ENCODE results near the gene LRP1-AS. TPM values are rescaled to one million over a fixed set of nuclear protein-coding genes. Genes with fewer than 3 reads are reported as not detected.

The LRP1-AS gene
- total RNA-seq, 2 donors from 2014 or later, result not detected

GRCh38 chr12:57119294-57120085 is 27.9 kb downstream of the LRP1-AS start:
- 80% methylated on average over 5 of the region's 5 CpGs for WGBS
- intact Hi-C loops (cut with DNase I), result no loop called here
- TF ChIP-seq POLR2A (IDR thresholded peaks at IDR 0.05) (no peak), CTCF (IDR thresholded peaks at IDR 0.05) (no peak), POLR2AphosphoS5 (IDR thresholded peaks at IDR 0.05) (no peak)

GRCh38 chr12:57118711-57119271 is 28.6 kb downstream of the LRP1-AS start:
- no peaks in the 10 kb centered on the region for H3K36me3 ChIP-seq
- no peak for TF ChIP-seq POLR2AphosphoS5 (IDR thresholded peaks at IDR 0.05)
- peak in 1 of 4 experiments; percentile 8 for TF ChIP-seq CTCF (IDR thresholded peaks at IDR 0.05)
- no peak for TF ChIP-seq POLR2A (IDR thresholded peaks at IDR 0.05)
- DNase-seq (ENCODE audit: low spot score), result no peak
- intact Hi-C loops (cut with DNase I), result no loop called here
- no peaks in the 10 kb centered on the region for H3K4me1 ChIP-seq (replicated peaks)
- 85% methylated on average over 1 of the region's 1 CpG for WGBS
- H3K9me3 ChIP-seq, result no peaks in the 10 kb centered on the region
- no peak overlapping the region for H3K4me3 ChIP-seq
- H3K27me3 ChIP-seq (replicated peaks; ENCODE audit: insufficient read depth), result no peaks in the 10 kb centered on the region
- no peak overlapping the region for H3K27ac ChIP-seq

More at GRCh38 chr12:57119294-57120085, 27.9 kb downstream of the LRP1-AS start:
- Histone ChIP-seq H3K27ac (no peak overlapping the region), H3K9me3 (no peaks in the 10 kb centered on the region), H3K4me1 (replicated peaks) (no peaks in the 10 kb centered on the region), H3K4me3 (no peak overlapping the region), H3K36me3 (no peaks in the 10 kb centered on the region), H3K27me3 (replicated peaks; ENCODE audit: insufficient read depth) (no peaks in the 10 kb centered on the region)
- no peak for DNase-seq (ENCODE audit: low spot score)

- no peaks in the 10 kb centered on the region for H3K4me1 ChIP-seq (replicated peaks)
- H3K36me3 ChIP-seq, result no peaks in the 10 kb centered on the region
- TF ChIP-seq CTCF (IDR thresholded peaks at IDR 0.05) (no peak), POLR2AphosphoS5 (IDR thresholded peaks at IDR 0.05) (no peak), POLR2A (IDR thresholded peaks at IDR 0.05) (no peak)
- H3K27ac ChIP-seq, result no peak overlapping the region
- DNase-seq (ENCODE audit: low spot score), result no peak
- no peak overlapping the region for H3K4me3 ChIP-seq
- H3K9me3 ChIP-seq, result no peaks in the 10 kb centered on the region
- intact Hi-C loops (cut with DNase I), result no loop called here
- WGBS, result 89% methylated on average over 5 of the region's 5 CpGs
- no peaks in the 10 kb centered on the region for H3K27me3 ChIP-seq (replicated peaks; ENCODE audit: insufficient read depth)
Observed at GRCh38 chr12:57116580-57117281, 30.7 kb downstream of the LRP1-AS start.

- Histone ChIP-seq H3K36me3 (no peaks in the 10 kb centered on the region), H3K4me1 (replicated peaks) (peaks cover 5% of the 10 kb centered on the region), H3K27me3 (replicated peaks; ENCODE audit: insufficient read depth) (no peaks in the 10 kb centered on the region), H3K27ac (peak overlapping the region; percentile 100), H3K4me3 (peak overlapping the region; percentile 47 to 54), H3K9me3 (no peaks in the 10 kb centered on the region)
- intact Hi-C loops (cut with DNase I), result loop anchor here (1.0 kb wide), 1 partner anchor 43 kb away; no protein-coding TSS in a partner anchor
- 59% methylated on average over 9 of the region's 9 CpGs for whole genome bisulfite sequencing
- DNase-seq (ENCODE audit: low spot score), result no peak
- TF ChIP-seq POLR2A (IDR thresholded peaks at IDR 0.05) (no peak), CTCF (IDR thresholded peaks at IDR 0.05) (peak in 1 of 4 experiments; percentile 96)
Observed at GRCh38 chr12:57112492-57113294, 34.7 kb downstream of the LRP1-AS start.

All from prostate gland (tissue), 2 donors.